NCI-H146 (cell line): ENCODE results near the gene C5.

Experiments
- DNase-seq: peaks from one replicate; lab custom pipeline; 2025; lab: John Stamatoyannopoulos, UW

C5 gene

GRCh38 chr9:120924698-120925534 lies 125.2 kb downstream of the C5 start:
- no peak for DNase-seq

DNA sequence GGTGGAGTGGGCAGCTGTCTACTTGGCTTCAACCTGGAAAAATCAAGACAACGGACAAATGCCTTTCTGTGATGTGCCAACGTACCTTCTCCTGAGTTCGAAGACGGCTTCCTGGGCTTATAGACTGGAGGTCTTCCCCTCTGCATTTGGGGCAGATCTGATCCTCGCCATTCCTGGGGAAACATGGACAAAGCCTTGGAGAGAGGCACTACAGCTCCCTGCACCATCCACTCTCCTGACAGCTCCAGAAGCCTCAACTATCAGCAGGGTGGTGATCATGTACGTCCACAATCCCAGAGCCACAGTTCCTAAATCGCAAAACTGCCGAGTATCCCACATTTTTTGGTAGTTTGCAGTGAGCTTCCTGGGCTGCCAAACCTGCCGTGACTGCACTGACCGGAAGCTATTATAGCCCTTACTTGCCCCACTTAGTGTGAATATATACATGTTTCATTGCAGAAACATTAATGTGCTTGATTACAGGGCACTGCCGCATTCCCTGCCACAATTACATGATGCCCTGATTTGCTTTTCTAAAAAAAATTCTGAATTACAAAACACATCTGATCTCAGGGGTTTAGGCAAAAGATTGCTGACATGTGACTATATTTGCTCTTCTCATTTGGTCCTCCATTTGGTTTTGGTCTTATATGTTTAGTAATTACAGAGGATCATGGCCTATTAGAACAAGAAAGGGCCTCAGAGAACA lies 126.3 kb downstream of the C5 start:
- no peak for DNase-seq

GRCh38 chr9:120922404-120923195 lies 127.5 kb downstream of the C5 start:
- DNase-seq = no peak

- DNase-seq = no peak
Measured at GRCh38 chr9:120921661-120922181, 128.4 kb downstream of the C5 start.

- DNase-seq = no peak
Measured at GRCh38 chr9:120920806-120921178, 129.3 kb downstream of the C5 start.

DNA sequence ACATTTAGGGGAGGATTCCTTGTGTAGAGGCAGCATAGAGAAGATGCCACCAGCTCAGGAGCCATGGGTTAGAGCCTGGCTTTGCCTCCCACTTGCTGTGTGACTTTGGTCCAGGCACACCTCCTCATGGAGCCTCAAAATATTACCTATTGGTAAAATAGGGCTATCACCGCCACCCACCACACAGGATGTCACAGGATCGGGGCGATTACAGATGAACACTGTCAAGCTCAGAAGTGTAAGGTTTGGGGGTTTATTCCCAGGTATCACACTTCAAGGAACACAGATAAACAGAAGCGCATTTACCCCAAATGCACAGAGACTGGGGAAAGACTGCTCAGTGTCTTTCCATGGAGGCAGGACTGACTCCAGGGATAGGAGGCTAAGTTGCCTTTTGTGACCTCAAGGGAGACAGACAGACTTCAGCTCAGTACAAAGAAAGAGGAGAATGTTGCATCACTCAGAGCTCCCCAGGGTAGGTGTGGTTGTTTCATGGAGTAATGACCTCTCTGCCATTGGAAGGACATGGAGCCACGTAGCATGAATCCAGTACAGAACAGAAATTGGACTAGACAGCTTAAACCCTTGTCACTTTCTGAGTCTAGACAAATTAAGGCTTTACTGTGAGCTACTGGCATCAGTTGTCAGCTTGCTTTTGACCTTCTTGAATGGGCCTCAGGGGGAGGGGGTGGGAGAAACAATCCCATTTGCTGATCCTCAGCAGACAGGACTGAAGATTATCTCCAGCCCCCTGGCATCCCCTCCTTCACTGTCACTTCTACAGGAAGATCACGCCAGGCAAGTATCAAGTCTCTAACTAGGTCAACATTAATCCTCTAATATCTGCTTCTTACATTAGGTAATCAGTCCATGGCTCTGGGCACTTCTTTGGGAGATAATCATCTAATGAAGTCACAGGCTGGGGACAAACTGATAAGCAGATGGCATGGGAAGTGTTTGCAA lies 130.0 kb downstream of the C5 start:
- DNase-seq = no peak

DNA sequence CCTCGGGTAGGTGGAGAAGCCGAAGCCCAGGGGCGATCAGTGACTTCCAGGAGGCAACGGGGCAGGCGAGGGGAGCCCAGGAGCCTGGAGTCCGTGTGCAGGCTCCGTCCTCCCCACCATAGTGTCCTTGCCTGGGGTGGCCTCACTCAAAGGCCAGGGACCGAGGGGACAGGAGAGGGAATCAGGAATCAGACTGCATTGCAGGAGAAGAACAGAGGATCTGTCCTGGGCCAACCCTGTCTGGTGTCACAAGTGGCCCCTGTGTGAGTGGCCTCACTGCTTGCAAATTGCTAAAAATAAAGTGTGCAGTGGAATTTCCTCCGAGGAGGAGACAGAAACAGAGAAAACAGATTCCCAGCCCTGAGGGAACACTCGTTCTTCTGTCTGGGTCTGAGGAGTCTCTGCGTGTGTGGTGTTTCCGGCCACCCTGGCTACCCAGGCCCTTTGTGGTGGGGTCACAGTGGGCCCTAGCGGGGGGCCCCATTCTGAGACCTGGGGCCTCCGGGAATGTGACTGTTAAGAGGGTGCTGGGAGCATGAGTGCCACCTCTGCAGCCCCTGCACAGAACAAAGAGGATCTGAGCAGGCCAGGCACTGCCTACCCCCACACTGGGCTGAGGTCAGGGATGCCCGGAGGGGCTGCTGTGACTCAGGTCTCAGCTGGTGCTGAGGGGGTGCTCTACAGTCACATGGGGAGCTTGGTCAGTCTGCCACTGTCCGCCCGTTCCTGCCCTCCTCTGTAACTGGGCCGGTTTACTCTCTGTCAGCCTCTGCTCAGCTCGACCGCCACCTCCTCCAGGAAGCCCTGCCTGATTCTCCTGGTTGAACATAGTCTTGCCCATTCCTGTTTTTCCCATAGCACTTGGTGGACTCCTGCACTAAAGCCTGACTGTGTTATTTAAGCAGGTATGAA lies 130.9 kb downstream of the C5 start:
- DNase-seq = no peak

DNA sequence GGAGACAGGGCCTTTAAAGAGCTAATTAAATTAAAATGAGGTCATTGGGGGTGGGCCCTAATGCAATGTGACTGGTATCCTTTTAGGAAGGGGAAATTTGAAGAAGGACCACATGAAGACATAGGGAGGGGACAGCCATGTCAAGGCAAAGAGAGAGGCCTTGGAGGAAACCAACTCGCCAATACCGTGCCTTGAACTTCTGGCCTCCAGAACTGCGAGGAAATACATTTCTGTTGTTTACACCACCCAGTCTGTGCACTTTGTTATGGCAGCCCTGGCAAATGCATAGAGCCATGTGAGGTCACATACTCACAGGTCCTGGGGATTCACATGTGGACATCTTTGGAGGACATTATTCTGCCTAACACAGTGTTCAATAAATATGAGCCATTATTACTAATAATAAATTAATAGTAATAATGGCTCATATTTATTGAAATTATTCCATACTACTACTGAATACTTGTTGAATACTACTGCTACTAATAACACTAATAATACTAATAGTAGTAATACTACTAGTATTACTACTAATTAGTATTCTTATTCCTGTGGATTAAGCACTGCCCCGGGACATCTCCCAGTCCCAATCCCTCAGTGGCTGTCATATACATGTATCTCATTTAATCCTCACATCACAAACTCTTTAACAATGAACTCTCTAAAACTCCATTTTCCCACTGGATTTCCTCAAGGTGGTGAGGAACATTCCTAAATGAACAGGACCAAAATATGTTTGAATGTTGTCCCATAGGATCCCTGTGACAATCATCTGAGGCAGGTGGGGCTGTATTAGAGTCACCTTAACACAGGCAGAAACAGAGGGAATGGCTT lies 131.9 kb downstream of the C5 start:
- no peak for DNase-seq

DNA sequence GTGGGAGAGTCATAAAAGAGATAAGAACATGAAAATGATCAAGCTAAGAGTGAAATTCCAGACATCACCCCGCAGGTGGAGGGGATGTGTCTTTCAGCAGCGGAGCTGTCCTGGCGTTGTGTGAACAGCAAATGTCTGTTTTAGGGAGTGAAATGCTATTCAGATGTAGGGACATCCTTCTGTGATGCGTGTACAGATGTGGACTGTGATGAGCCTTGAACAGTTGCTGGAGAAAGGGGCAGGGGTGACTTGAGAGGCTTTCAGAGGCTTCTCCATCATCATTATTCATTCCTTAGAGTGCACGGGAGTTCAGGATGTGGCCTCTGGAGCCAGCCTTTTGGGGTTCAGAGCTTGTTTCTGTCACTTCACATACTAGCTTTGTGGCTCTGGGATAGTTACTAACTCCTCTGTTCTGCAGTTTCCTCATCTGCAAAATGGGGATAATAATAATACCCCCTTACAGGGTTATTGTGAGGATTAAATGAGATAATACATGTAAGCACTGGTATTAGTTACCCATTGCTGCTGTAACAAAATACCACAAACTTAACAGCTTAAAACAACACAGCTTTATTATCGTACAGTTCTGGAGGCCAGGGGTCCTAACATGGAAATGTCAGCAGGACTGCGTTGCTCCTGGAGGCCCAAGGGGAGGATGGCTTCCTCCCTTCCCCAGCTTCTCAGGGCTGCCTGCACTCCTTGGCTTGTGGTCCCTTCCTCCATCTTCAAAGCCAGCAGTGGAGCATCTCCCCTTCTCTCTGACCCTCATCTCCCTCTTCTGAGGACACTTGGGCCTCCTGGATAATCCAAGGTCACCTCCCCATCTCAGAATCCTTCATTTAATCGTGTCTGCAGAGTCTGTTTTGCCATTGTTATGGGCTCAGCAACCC lies 132.8 kb downstream of the C5 start:
- no peak for DNase-seq

- DNase-seq = no peak
Measured at GRCh38 chr9:120916588-120916987, 133.5 kb downstream of the C5 start.

GRCh38 chr9:120915854-120916470 lies 134.1 kb downstream of the C5 start:
- no peak for DNase-seq

DNA sequence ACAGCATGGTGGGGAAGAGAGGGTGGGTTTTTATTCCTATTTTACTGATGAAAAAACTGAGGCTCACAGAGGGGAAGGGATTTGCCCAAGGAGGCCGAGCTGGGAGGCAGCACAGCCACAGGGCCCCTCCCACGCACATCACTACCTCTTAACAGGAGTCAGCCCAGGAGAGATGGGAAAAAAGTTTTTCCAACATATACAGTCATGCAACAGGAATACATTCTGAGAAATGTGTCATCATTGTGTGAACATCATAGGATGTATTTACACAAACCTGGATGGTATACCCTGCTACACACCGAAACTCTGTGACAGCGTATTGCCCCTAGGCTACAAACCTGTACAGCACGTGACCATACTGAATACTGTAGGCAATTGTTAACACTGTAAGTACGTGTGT lies 135.1 kb downstream of the C5 start:
- DNase-seq = no peak

DNA sequence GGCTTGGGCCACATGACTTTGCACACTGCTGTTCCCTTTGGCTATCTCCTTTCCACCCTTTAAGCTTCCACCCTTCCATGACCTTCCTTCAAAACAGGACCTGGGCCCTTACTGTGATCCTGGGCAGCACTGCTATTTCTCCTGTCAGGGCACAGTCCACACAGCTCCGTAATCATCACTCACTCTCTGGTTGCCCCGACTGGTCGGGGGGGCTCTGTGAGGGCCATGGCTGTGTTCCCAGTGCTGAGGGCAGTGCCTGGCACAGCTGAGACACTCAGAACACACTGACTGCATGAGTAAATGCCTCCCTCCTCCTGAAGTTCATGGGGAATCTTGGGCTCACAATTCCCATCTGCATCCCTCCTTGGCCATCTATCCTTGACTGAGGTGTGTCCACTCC lies 135.7 kb downstream of the C5 start:
- no peak for DNase-seq

DNA sequence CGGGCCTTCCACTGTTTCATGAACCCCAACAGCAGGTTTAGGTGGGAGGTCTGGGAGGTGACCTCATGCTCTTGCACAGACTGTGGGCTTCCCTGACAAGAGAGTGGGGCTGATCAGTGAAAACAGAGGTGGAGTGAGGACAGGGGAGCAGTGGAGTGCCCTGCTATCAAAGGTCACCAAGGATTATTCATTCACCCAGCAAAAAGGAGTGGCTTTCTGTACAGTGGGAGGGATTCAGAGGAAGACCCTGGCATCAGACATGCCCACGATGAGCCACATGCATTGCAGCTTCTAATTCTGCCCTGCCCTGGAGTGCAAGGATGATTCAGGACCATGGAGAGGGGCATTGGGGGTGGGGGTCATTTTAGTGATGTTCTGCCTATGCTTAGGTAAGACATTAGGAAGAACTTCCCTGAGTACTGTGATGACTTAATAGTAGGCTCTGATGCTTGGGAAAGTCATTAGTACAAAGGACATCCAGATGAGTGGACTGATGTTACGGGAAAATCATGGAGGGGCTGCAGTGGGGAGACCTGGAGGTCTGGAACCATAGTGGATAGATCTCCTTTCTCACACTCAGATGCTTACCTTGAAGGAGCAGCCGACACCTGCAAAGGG lies 136.3 kb downstream of the C5 start:
- no peak for DNase-seq

GRCh38 chr9:120912958-120913646 lies 137.0 kb downstream of the C5 start:
- DNase-seq = no peak

GRCh38 chr9:120911295-120911837 lies 138.7 kb downstream of the C5 start:
- DNase-seq = no peak

- no peak for DNase-seq
Measured at GRCh38 chr9:120910643-120911042, 139.4 kb downstream of the C5 start.
